Activated CD4-positive, alpha-beta T cell treated with anti-CD3 and anti-CD28 coated beads for 36 hours (primary cell): Measurements from ENCODE around the gene CNDP2. TPM values are rescaled to one million over a fixed set of nuclear protein-coding genes. Genes with fewer than 3 reads are reported as not detected.

Experiments used
- ATAC-seq: fragments of 200-7000 bp; cut with Tn5 transposase; one replicate; pipeline ENCODE4 v1.10.0; 2021; ENCODE audit warnings: mild to moderate bottlenecking, moderate library complexity
- CTCF ChIA-PET: fragments of 350-600 bp; sonication (Branson Sonifier 250); formaldehyde crosslinking; loops from one replicate; lab custom pipeline; 2021; ENCODE audit warnings: antibody characterized with exemption; lab: Charles Lee
- POLR2A ChIA-PET: fragments of 350-600 bp; sonication (Branson Sonifier 250); formaldehyde crosslinking; loops from one replicate; lab custom pipeline; 2021; ENCODE audit warnings: antibody characterized with exemption, inconsistent platforms; lab: Charles Lee
- DNase-seq: peaks from one replicate; pipeline ENCODE4 v3.0.0-alpha.2; 2020
- H3K27ac Mint-ChIP-seq: one replicate; pipeline ENCODE4 v1.8.0; 2021; ENCODE audit warnings: mixed read lengths
- H3K27me3 Mint-ChIP-seq: one replicate; pipeline ENCODE4 v1.8.0; 2021; ENCODE audit warnings: mixed read lengths
- H3K36me3 Mint-ChIP-seq: one replicate; pipeline ENCODE4 v1.8.0; 2021; ENCODE audit warnings: low read depth, mixed read lengths
- H3K4me1 Mint-ChIP-seq: one replicate; pipeline ENCODE4 v1.8.0; 2021; ENCODE audit warnings: mixed read lengths
- H3K4me3 Mint-ChIP-seq: one replicate; pipeline ENCODE4 v1.8.0; 2021; ENCODE audit warnings: mild to moderate bottlenecking, moderate library complexity, mixed read lengths
- H3K9me3 Mint-ChIP-seq: one replicate; pipeline ENCODE4 v1.8.0; 2021; ENCODE audit warnings: low read depth, mixed read lengths
- intact Hi-C, 2 experiments: fragments of 100-400 bp; cut with DNase I in 1 of 2; cut with micrococcal nuclease in 1 of 2; formaldehyde crosslinking; loops; one replicate each; pipeline versions ENCODE4 v1.14.2 to v1.15.1; 2022 to 2024; cut with DNase I, micrococcal nuclease
- total RNA-seq, 2 experiments: library from RNA; stranded (reverse); gene quantifications; one replicate each; pipeline ENCODE4 v1.2.3, GENCODE V29; 2021

The CNDP2 gene
- 100 to 1,000 TPM; 128 to 146 TPM for total RNA-seq

- Mint-ChIP-seq H3K4me3 (peak within 1 kb of the TSS; percentile 81), H3K27me3 (no peaks in the 10 kb centered on the region), H3K36me3 (peaks cover 16% of the 10 kb centered on the region), H3K27ac (peak within 1 kb of the TSS; percentile 100), H3K9me3 (no peaks in the 10 kb centered on the region), H3K4me1 (peaks cover 37% of the 10 kb centered on the region)
- ATAC-seq: peak; percentile 71
- peak; percentile 100 for DNase-seq
- POLR2A ChIA-PET: interaction anchor here (1.0 to 1.4 kb wide), 3 partner anchors 11 to 105 kb away, joined by 3 to 4 read pairs (median 3); no protein-coding TSS in a partner anchor
- CTCF ChIA-PET: interaction anchor here (0.6 to 4.8 kb wide), 6 partner anchors 73 to 342 kb away, joined by 3 to 40 read pairs (median 3); no protein-coding TSS in a partner anchor
- intact Hi-C loops: loop anchor here (1.0 to 10.0 kb wide), 10 partner anchors 101 to 1996 kb away; partner anchors contain the start of genes PTGR3 (in 1 of the 2), TIMM21 (in 1 of the 2), TSHZ1 (in 1 of the 2) and ZNF407 (in 1 of the 2)
Measured at GRCh38 chr18:74495581-74496507, at the start of gene CNDP2. CNDP2 (plus strand) TSS chr18:74496363; CDS start chr18:74499974, 3,611 bp downstream.

- ATAC-seq (no peak), DNase-seq (no peak)
- ChIA-PET POLR2A (no interaction called here), CTCF (interaction anchor here (0.5 kb wide), 1 partner anchor 547 kb away, joined by 3 read pairs; no protein-coding TSS in a partner anchor)
- no peaks in the 10 kb centered on the region for H3K36me3 Mint-ChIP-seq
- no peaks in the 10 kb centered on the region for H3K9me3 Mint-ChIP-seq
- intact Hi-C loops: no loop called here
- H3K27me3 Mint-ChIP-seq: peaks cover 4% of the 10 kb centered on the region
- H3K4me3 Mint-ChIP-seq: no peak overlapping the region
- H3K4me1 Mint-ChIP-seq: no peaks in the 10 kb centered on the region
- H3K27ac Mint-ChIP-seq: no peak overlapping the region
Measured at GRCh38 chr18:74446631-74447403, 49.3 kb upstream of the CNDP2 start.

- Mint-ChIP-seq H3K4me3 (no peak overlapping the region), H3K4me1 (no peaks in the 10 kb centered on the region), H3K27me3 (peaks cover 4% of the 10 kb centered on the region), H3K36me3 (no peaks in the 10 kb centered on the region), H3K9me3 (no peaks in the 10 kb centered on the region), H3K27ac (no peak overlapping the region)
- POLR2A ChIA-PET: no interaction called here
- ATAC-seq (no peak), DNase-seq (no peak)
- intact Hi-C loops: no loop called here
- CTCF ChIA-PET: interaction anchor here (0.5 to 1.1 kb wide), 2 partner anchors 104 to 546 kb away, joined by 3 to 6 read pairs; no protein-coding TSS in a partner anchor
Measured at GRCh38 chr18:74447404-74448152, 48.6 kb upstream of the CNDP2 start.

GRCh38 chr18:74450626-74451025, 45.5 kb upstream of the CNDP2 start:
- intact Hi-C loops: no loop called here
- ChIA-PET CTCF (interaction anchor here (0.7 kb wide), 1 partner anchor 43 kb away, joined by 3 read pairs; no protein-coding TSS in a partner anchor), POLR2A (no interaction called here)
- Mint-ChIP-seq H3K9me3 (no peaks in the 10 kb centered on the region), H3K36me3 (no peaks in the 10 kb centered on the region), H3K27me3 (peaks cover 21% of the 10 kb centered on the region), H3K4me1 (no peaks in the 10 kb centered on the region), H3K4me3 (no peak overlapping the region), H3K27ac (no peak overlapping the region)
- DNase-seq (no peak), ATAC-seq (no peak)

GRCh38 chr18:74451148-74451547, 45.0 kb upstream of the CNDP2 start:
- no peaks in the 10 kb centered on the region for H3K4me1 Mint-ChIP-seq
- intact Hi-C loops: no loop called here
- ATAC-seq: no peak
- no peak overlapping the region for H3K4me3 Mint-ChIP-seq
- no peaks in the 10 kb centered on the region for H3K9me3 Mint-ChIP-seq
- H3K36me3 Mint-ChIP-seq: no peaks in the 10 kb centered on the region
- peaks cover 23% of the 10 kb centered on the region for H3K27me3 Mint-ChIP-seq
- ChIA-PET POLR2A (no interaction called here), CTCF (no interaction called here)
- DNase-seq: no peak
- H3K27ac Mint-ChIP-seq: no peak overlapping the region

GRCh38 chr18:74453016-74453566, 43.1 kb upstream of the CNDP2 start:
- no peak overlapping the region for H3K27ac Mint-ChIP-seq
- peaks cover 4% of the 10 kb centered on the region for H3K4me1 Mint-ChIP-seq
- no peak overlapping the region for H3K4me3 Mint-ChIP-seq
- no peak for ATAC-seq
- H3K9me3 Mint-ChIP-seq: no peaks in the 10 kb centered on the region
- intact Hi-C loops: no loop called here
- DNase-seq: no peak
- POLR2A ChIA-PET: no interaction called here
- H3K36me3 Mint-ChIP-seq: no peaks in the 10 kb centered on the region
- H3K27me3 Mint-ChIP-seq: peaks cover 28% of the 10 kb centered on the region
- CTCF ChIA-PET: no interaction called here

- DNase-seq: no peak
- Mint-ChIP-seq H3K4me3 (no peak overlapping the region), H3K9me3 (no peaks in the 10 kb centered on the region), H3K27me3 (peaks cover 33% of the 10 kb centered on the region), H3K4me1 (peaks cover 4% of the 10 kb centered on the region), H3K36me3 (no peaks in the 10 kb centered on the region), H3K27ac (no peak overlapping the region)
- ChIA-PET POLR2A (no interaction called here), CTCF (no interaction called here)
- intact Hi-C loops: no loop called here
- no peak for ATAC-seq
Measured at GRCh38 chr18:74453642-74454198, 42.4 kb upstream of the CNDP2 start.

GRCh38 chr18:74454279-74454751, 41.8 kb upstream of the CNDP2 start:
- H3K27me3 Mint-ChIP-seq: peaks cover 33% of the 10 kb centered on the region
- H3K9me3 Mint-ChIP-seq: no peaks in the 10 kb centered on the region
- intact Hi-C loops: no loop called here
- POLR2A ChIA-PET: no interaction called here
- no peak overlapping the region for H3K4me3 Mint-ChIP-seq
- H3K36me3 Mint-ChIP-seq: no peaks in the 10 kb centered on the region
- ATAC-seq: no peak
- CTCF ChIA-PET: no interaction called here
- no peak overlapping the region for H3K27ac Mint-ChIP-seq
- H3K4me1 Mint-ChIP-seq: peaks cover 4% of the 10 kb centered on the region
- DNase-seq: no peak

- no peak overlapping the region for H3K4me3 Mint-ChIP-seq
- peaks cover 33% of the 10 kb centered on the region for H3K27me3 Mint-ChIP-seq
- peaks cover 4% of the 10 kb centered on the region for H3K4me1 Mint-ChIP-seq
- ChIA-PET CTCF (no interaction called here), POLR2A (no interaction called here)
- H3K9me3 Mint-ChIP-seq: no peaks in the 10 kb centered on the region
- no peaks in the 10 kb centered on the region for H3K36me3 Mint-ChIP-seq
- intact Hi-C loops: no loop called here
- ATAC-seq (no peak), DNase-seq (no peak)
- no peak overlapping the region for H3K27ac Mint-ChIP-seq
Measured at GRCh38 chr18:74455386-74455785, 40.8 kb upstream of the CNDP2 start.

GRCh38 chr18:74456017-74456348, 40.2 kb upstream of the CNDP2 start:
- intact Hi-C loops: no loop called here
- ChIA-PET CTCF (no interaction called here), POLR2A (no interaction called here)
- H3K4me3 Mint-ChIP-seq: no peak overlapping the region
- H3K27ac Mint-ChIP-seq: no peak overlapping the region
- H3K9me3 Mint-ChIP-seq: no peaks in the 10 kb centered on the region
- H3K36me3 Mint-ChIP-seq: no peaks in the 10 kb centered on the region
- H3K27me3 Mint-ChIP-seq: peaks cover 33% of the 10 kb centered on the region
- DNase-seq: no peak
- peaks cover 4% of the 10 kb centered on the region for H3K4me1 Mint-ChIP-seq
- no peak for ATAC-seq
